GM19035 (cell line): Measurements from ENCODE around the gene TRMT6.

Experiments used
- ATAC-seq: cut with Tn5 transposase; IDR thresholded peaks from one replicate; pipeline ENCODE4 v1.9.1; 2021; ENCODE audit not compliant: unreplicated experiment

The TRMT6 gene

GRCh38 chr20:5950271-5951031 is at the start of gene TRMT6, which contains the start of gene MCM8:
Gene TRMT6 (minus strand): TSS chr20:5950533. CDS start chr20:5950405, 128 bp downstream.
Gene MCM8 (plus strand): TSS chr20:5950652. CDS start chr20:5952016, 1,364 bp downstream.
- ATAC-seq, result peak; percentile 98

- ATAC-seq, result no peak
Observed at GRCh38 chr20:5999783-6000182, 49.5 kb upstream of the TRMT6 start.

DNA sequence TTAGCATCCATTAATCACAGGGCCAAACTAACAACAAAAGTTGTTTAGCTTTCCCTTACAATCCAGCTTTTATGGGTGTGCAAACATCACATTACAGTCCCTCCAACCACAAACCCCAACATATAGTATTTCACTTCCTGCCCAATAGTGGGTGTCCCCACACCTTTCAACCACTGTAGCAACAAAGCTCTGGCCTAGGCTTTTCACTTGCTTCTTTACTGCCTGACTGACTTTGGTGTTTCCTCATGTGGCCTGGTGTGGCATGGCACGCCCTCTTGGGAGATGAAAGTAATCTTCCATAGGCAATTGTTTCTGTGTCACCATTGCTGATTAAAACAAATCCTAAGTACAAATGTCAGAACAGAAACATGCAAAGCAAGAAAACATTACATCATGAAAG is 46.4 kb upstream of the TRMT6 start:
- peak; percentile 91 for ATAC-seq

- no peak for ATAC-seq
Observed at GRCh38 chr20:5991623-5992441, 41.5 kb upstream of the TRMT6 start.

DNA sequence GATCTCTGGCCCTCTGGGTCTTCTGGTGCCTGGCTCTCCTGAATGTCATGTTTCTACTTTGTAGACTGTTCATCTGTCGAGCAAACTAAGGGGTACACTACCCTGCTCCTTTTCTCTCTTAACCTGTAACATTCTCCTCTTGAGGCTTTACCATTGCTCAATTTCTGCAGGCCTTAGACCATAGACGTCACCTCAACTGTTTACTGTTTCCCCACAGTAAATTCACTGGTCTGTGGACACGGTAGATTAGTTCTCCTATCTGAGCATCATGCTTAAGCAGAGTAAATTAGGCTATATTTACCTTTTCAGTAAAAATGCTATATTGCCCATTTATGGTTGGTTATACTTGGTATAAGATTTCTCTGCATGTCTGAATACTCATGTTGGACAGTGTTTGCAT is 40.6 kb upstream of the TRMT6 start:
- no peak for ATAC-seq

DNA sequence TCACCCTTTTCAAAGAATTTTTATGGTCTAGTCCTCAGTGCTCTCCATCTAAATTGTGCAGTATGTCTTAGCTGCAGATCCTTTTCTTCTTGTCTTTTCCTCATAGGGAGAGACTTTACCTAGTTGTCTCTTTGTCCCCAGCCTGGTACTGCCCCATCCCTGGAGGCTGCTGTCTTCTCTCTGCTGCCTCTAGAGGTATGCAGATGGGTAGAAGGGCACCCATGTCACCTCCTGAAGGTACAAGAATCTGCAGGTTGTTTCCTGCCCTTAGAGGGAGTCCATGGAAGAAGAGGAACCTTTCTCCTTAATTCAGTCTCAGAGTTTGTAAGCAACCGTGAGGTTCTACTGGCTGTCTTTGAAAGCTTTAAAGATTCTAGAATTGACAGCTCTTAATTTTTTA is 39.2 kb upstream of the TRMT6 start:
- no peak for ATAC-seq

GRCh38 chr20:5987383-5987782 is 37.0 kb upstream of the TRMT6 start:
- ATAC-seq, result no peak

DNA sequence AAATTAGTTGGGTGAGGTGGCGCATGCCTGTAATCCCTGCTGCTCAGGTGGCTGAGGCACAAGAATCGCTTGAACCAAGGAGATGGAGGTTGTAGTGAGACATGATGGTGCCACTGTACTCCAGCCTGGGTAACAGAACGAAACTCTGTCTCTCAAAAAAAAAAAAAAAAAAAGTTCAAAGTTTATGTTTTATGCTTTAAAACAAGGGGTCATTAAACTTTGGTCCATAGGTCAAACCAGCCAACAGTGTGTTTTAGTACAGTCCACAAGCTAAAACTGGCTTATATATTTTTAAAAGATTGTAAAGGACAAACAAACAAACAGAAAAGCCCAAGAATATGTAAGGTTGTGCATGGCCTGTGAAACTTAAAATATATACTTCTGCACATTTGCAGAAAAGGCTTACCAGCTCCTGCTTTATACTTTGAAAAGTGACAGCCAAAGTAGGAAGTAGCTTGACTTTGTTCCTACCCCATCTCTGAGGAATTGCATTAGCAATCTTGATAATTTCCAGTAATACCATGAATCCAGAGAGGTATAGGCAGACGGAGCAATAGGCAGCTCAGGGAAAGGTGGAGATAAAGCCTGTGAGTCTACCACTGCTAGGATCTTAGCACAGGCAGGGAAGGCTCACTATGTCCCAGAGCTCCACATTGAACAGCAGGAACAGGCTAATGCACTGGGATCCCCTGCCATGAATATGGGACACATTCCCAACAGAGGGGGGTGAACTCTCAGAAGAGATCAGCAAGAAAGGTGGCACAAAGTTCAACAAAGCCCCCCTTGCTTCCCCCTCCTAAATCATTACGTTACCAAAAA is 30.6 kb upstream of the TRMT6 start:
- no peak for ATAC-seq

DNA sequence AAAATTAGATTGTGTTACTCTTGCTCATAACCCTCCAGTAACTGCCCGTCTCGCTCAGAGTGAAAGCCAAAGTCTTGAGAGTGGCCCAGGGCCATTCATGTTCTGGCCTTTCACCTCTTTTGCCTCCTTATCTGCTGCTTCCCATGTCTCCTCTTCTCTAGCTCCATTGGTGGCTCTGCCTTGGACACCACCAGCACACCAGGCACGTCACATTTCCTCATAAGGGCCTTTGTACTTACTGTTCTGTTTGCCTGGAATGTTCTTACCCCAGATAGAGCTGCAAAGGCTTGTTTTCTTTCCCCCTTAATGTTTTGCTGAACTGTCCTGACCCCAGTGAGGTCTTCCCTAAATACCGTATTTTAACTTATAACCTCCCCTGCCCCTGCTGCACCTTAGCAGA is 29.5 kb upstream of the TRMT6 start:
- ATAC-seq, result no peak

- no peak for ATAC-seq
Observed at GRCh38 chr20:5977975-5978374, 27.6 kb upstream of the TRMT6 start.

DNA sequence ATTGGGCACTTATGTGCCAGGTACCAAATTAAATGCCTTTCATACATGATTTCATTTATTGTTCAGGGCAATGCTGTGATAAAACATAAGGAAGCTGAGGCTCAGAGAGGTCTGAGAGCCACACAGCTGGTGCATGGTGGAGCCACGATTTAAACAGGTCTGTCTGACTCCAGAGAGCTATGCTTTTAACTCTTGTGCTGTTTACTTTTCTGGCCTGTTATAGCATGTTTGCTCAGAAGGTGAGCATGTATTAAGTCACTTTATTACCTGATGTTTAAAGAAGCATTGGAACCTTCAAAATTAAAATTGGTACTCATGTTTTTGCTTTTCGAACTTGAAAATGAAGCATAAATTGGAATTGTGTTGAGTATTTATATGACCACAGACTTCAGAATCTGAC is 26.9 kb upstream of the TRMT6 start:
- no peak for ATAC-seq

DNA sequence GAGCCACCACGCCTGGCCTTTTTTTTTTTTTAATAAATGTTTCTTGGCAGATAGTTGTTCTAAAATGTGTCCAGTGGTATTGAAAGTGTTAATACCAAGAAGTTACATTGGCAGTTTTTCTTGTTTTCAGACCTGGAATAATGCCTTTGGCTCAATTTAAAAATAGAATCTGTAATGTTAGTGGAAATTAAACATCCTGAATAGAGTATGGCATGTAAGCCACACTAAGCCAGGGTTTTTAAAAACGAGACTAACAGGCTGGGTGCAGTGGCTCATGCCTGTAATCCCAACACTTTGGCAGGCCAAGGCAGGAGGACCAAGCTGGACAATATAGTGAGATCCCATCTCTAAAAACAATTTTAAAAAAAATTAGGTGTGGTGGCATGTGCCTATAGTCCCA is 25.4 kb upstream of the TRMT6 start:
- ATAC-seq, result no peak

GRCh38 chr20:5974531-5974930 is 24.2 kb upstream of the TRMT6 start:
- no peak for ATAC-seq

DNA sequence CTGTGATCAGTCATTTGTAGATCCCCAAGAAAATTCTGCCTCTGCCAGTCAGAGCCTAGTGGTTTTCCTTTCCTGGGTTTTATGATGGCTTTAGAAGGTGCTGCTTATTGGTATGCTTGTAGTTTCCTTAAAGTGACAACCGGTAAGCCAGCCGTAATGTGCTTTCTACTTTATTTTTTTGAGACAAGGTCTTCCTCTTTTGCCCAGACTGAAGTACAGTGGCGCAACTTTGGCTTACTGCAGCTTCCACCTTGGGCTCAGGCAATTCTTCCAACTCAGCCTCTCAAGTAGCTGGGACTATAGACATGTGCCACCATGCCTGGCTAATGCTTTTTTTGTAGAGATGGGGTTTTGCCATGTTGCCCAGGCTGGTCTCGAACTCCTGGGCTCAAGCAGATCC is 23.6 kb upstream of the TRMT6 start:
- ATAC-seq, result no peak

- ATAC-seq, result no peak
Observed at GRCh38 chr20:5973172-5973571, 22.8 kb upstream of the TRMT6 start.

DNA sequence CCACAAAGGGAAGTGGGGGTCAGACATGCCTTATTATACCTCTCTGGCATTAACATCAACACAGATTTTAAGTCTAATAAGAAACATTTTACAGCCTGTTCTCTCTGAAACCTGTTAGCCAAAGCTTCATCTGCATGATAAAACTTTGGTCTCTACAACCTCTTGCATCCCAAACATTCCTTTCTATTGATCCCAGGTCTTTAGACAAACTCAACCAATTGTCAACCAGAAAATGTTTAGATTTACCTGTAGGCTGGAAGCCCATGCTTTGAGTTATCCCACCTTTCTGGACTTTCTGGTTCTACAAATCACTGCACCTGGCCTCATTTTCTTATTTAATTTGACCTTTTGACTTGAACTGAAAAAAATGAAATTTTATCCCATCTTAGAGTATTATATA is 20.9 kb upstream of the TRMT6 start:
- ATAC-seq, result no peak

- no peak for ATAC-seq
Observed at GRCh38 chr20:5970381-5970780, 20.0 kb upstream of the TRMT6 start.

DNA sequence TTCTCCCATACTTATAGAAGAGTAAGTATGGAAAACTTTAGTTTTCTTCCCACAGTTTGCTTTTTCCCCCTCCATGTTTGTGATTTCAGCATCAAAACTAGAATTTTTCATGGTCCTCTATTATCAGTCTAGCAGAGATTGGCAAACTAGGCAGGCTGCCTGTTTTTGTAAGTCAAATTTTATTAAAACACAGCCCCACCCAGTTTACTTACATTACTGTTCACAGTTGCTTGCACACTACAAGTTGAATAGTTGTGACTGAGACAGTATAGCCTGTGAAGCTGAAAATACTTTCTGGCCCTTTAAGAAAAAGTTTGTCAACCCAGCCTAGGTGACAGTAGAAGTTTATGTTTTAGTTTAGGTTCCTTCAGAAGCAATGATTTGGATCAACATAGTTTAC is 19.6 kb upstream of the TRMT6 start:
- no peak for ATAC-seq

- no peak for ATAC-seq
Observed at GRCh38 chr20:5969348-5969935, 19.1 kb upstream of the TRMT6 start.

GRCh38 chr20:5968462-5968861 is 18.1 kb upstream of the TRMT6 start:
- no peak for ATAC-seq

DNA sequence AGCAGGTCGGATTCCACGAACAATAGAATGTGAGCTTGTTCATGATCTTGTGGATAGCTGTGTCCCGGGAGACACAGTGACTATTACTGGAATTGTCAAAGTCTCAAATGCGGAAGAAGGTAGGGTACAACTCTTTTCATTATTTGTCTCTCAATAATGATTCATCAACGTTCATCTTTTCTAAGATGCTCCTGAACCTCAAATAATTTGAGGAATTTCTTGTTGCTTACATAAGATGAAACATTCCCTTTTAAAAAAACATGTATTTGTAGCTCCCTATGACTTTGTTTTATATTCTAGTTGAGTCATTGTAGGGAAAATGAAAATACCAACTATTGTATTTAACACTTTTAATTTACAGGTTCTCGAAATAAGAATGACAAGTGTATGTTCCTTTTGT is 17.1 kb upstream of the TRMT6 start:
- no peak for ATAC-seq
